ENCODE data around the gene CCDC86. TPM values are rescaled to one million over a fixed set of nuclear protein-coding genes. Genes with fewer than 3 reads are reported as not detected.

CCDC86 gene
- total RNA-seq, 4 donors from 2014 or later = 8.7 to 33.0 (median 12.4) TPM

DNA sequence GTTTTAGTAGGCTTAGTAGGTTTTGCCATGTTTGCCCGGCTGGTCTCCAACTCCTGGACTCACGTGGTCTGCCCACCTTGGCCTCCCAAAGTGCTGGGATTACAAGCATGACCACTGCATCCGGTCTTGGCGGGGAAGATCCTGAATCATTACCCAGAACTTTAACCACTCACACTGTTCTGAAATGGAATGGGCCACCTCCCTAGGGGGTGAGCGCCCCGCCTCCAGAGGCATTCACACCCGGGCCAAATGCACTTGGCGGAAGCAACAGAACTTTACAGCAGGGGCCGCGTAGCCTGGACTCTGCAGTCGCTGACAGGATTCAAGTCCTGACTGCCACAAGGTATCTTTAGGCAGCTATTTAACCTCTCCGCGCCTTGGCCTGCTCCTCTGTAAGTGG is 5.4 kb downstream of the CCDC86 start:
- Histone ChIP-seq H3K4me3 (no peak overlapping the region), H3K9me3 (no peaks in the 10 kb centered on the region), H3K27ac (no peak overlapping the region), H3K27me3 (no peaks in the 10 kb centered on the region), H3K36me3 (peaks cover 0 to 29% (median 0%) of the 10 kb centered on the region in 3 donors), H3K4me1 (peaks cover 0 to 36% (median 8%) of the 10 kb centered on the region in 4 donors)
- TF ChIP-seq POLR2A (IDR thresholded peaks at IDR 0.05) (no peak), CTCF (IDR thresholded peaks at IDR 0.05) (no peak)
- DNase-seq = no peak

GRCh38 chr11:60847896-60848295 is 6.0 kb downstream of the CCDC86 start:
- Histone ChIP-seq H3K27ac (no peak overlapping the region), H3K4me3 (no peak overlapping the region), H3K9me3 (no peaks in the 10 kb centered on the region), H3K4me1 (peaks cover 0 to 30% (median 3%) of the 10 kb centered on the region in 4 donors), H3K27me3 (no peaks in the 10 kb centered on the region), H3K36me3 (peaks cover 0 to 35% (median 0%) of the 10 kb centered on the region in 3 donors)
- TF ChIP-seq POLR2A (IDR thresholded peaks at IDR 0.05) = no peak
- TF ChIP-seq CTCF (IDR thresholded peaks at IDR 0.05) = no peak
- no peak for DNase-seq

- Histone ChIP-seq H3K36me3 (peaks cover 0 to 36% (median 0%) of the 10 kb centered on the region in 3 donors), H3K27me3 (no peaks in the 10 kb centered on the region), H3K27ac (no peak overlapping the region), H3K9me3 (no peaks in the 10 kb centered on the region), H3K4me3 (no peak overlapping the region), H3K4me1 (peaks cover 0 to 22% (median 0%) of the 10 kb centered on the region in 4 donors)
- TF ChIP-seq CTCF (IDR thresholded peaks at IDR 0.05) = no peak
- no peak for TF ChIP-seq POLR2A (IDR thresholded peaks at IDR 0.05)
- no peak for DNase-seq
These were observed 6.8 kb downstream of the CCDC86 start for GRCh38 chr11:60848714-60849151.

- TF ChIP-seq POLR2A (IDR thresholded peaks at IDR 0.05) (no peak), CTCF (IDR thresholded peaks at IDR 0.05) (no peak)
- DNase-seq = no peak
- no peak overlapping the region for H3K4me3 ChIP-seq
- H3K27me3 ChIP-seq = no peaks in the 10 kb centered on the region
- H3K9me3 ChIP-seq = no peaks in the 10 kb centered on the region
- H3K27ac ChIP-seq = no peak overlapping the region
- H3K4me1 ChIP-seq = peaks cover 0 to 10% (median 0%) of the 10 kb centered on the region in 4 donors
- peaks cover 0 to 36% (median 0%) of the 10 kb centered on the region in 3 donors for H3K36me3 ChIP-seq
These were observed 8.0 kb downstream of the CCDC86 start for GRCh38 chr11:60849641-60850520.

GRCh38 chr11:60851327-60852104 is 9.6 kb downstream of the CCDC86 start:
- Histone ChIP-seq H3K27me3 (no peaks in the 10 kb centered on the region), H3K4me1 (peaks cover 0 to 3% (median 0%) of the 10 kb centered on the region in 4 donors), H3K36me3 (peaks cover 0 to 36% (median 0%) of the 10 kb centered on the region in 3 donors), H3K9me3 (no peaks in the 10 kb centered on the region), H3K4me3 (peak overlapping the region in 2 of 4 donors; percentile 59 to 63), H3K27ac (peak overlapping the region in 3 of 4 donors; percentile 68 to 92 (median 89))
- TF ChIP-seq CTCF (IDR thresholded peaks at IDR 0.05) (no peak), POLR2A (IDR thresholded peaks at IDR 0.05) (no peak)
- DNase-seq = no peak
